H1 (cell line): ENCODE data around the gene LTN1. TPM values are rescaled to one million over a fixed set of nuclear protein-coding genes. Genes with fewer than 3 reads are reported as not detected.
A peak's percentile ranks its signal among the peaks of the same experiment; 100 is the strongest.

ENCODE experiments used
- CTCF ChIA-PET: fragments of 300-600 bp; sonication (Branson Sonifier 250); formaldehyde crosslinking; loops from one replicate; lab custom pipeline; 2021; ENCODE audit not compliant: partially characterized antibody; lab: Charles Lee
- POLR2A ChIA-PET: fragments of 300-600 bp; sonication (Branson Sonifier 250); formaldehyde crosslinking; loops from one replicate; lab custom pipeline; 2021; ENCODE audit warnings: inconsistent platforms; ENCODE audit not compliant: partially characterized antibody; lab: Charles Lee
- DNase-seq, 2 experiments: peaks; one replicate each; pipeline versions ENCODE4 v3.0.0 to v3.0.0-alpha.2; 2010 to 2022; ENCODE audit warnings: low spot score in 2 of 2, low read depth in 1 of 2, mixed read lengths in 1 of 2
- FAIRE-seq: peaks from 2 replicates; lab custom pipeline; 2011; peaks lifted over from hg19 to GRCh38; lab: Jason Lieb, UNC
- H2AFZ ChIP-seq: 2 replicates; pipeline ENCODE4 v1.8.1; 2012; ENCODE audit warnings: low read length, inconsistent platforms
- H2AK5ac ChIP-seq: 2 replicates; pipeline ENCODE4 v1.6.1; 2013; ENCODE audit warnings: low read depth, low read length
- H2BK120ac ChIP-seq: replicated peaks from 2 replicates; pipeline ENCODE3; 2013; ENCODE audit warnings: low read depth, low read length, inconsistent platforms
- H2BK12ac ChIP-seq: 2 replicates; pipeline ENCODE4 v1.6.1; 2013; ENCODE audit warnings: low read depth, low read length
- H2BK15ac ChIP-seq: 2 replicates; pipeline ENCODE4 v1.6.1; 2013; ENCODE audit warnings: low read length
- H2BK20ac ChIP-seq: 2 replicates; pipeline ENCODE4 v1.6.1; 2013; ENCODE audit warnings: low read length
- H2BK5ac ChIP-seq: 2 replicates; pipeline ENCODE4 v1.6.1; 2013; ENCODE audit warnings: low read depth, low read length
- H3K14ac ChIP-seq: 2 replicates; pipeline ENCODE4 v1.6.1; 2013; ENCODE audit warnings: inconsistent platforms; ENCODE audit not compliant: insufficient read length
- H3K18ac ChIP-seq: 2 replicates; pipeline ENCODE4 v1.6.1; 2013; ENCODE audit warnings: low read length; ENCODE audit errors: extremely low read depth
- H3K23ac ChIP-seq: 2 replicates; pipeline ENCODE4 v1.6.1; 2013; ENCODE audit warnings: inconsistent platforms; ENCODE audit not compliant: insufficient read length
- H3K23me2 ChIP-seq: 2 replicates; pipeline ENCODE4 v1.6.1; 2013; ENCODE audit warnings: low read depth, low read length
- H3K27ac ChIP-seq: 2 replicates; pipeline ENCODE4 v1.6.1; 2011; ENCODE audit warnings: low read depth, low read length, inconsistent platforms
- H3K27me3 ChIP-seq, 4 experiments: replicated peaks in 1 of 4; 1 replicate in 1 of 4; 2 replicates in 3 of 4; pipeline versions ENCODE4 v1.6.1 to v1.8.1; 2011 to 2013; ENCODE audit warnings: low read length in 3 of 4, mild to moderate bottlenecking in 3 of 4, inconsistent platforms in 2 of 4, mixed read lengths in 2 of 4, moderate library complexity in 1 of 4; ENCODE audit not compliant: control insufficient read depth in 3 of 4, insufficient read depth in 3 of 4; ENCODE audit errors: extremely low read depth in 1 of 4
- H3K36me3 ChIP-seq, 4 experiments: 2 replicates each; pipeline versions ENCODE4 v1.6.1 to v1.8.1; 2011 to 2013; ENCODE audit warnings: mild to moderate bottlenecking in 4 of 4, low read length in 3 of 4, moderate library complexity in 2 of 4, control low read depth in 1 of 4, inconsistent platforms in 1 of 4; ENCODE audit not compliant: insufficient read depth in 4 of 4, control insufficient read depth in 2 of 4
- H3K4ac ChIP-seq: replicated peaks from 2 replicates; pipeline ENCODE3; 2013; ENCODE audit warnings: low read length, low read depth, mixed read lengths, inconsistent platforms; ENCODE audit not compliant: insufficient read length
- H3K4me1 ChIP-seq, 4 experiments: replicated peaks in 1 of 4; 1 replicate in 1 of 4; 2 replicates in 3 of 4; pipeline versions ENCODE4 v1.6.1 to v1.8.1; 2011 to 2013; ENCODE audit warnings: low read length in 3 of 4, inconsistent platforms in 2 of 4, mixed read lengths in 1 of 4; ENCODE audit not compliant: insufficient read depth in 4 of 4, control insufficient read depth in 3 of 4
- H3K4me2 ChIP-seq, 2 experiments: 2 replicates each; pipeline versions ENCODE4 v1.6.1 to v1.8.1; 2011 to 2013; ENCODE audit warnings: low read depth in 2 of 2, low read length in 2 of 2, control low read depth in 1 of 2, inconsistent platforms in 1 of 2, mild to moderate bottlenecking in 1 of 2; ENCODE audit not compliant: insufficient read depth in 1 of 2
- H3K4me3 ChIP-seq, 4 experiments: fragments of 200-600, 300-600 bp in 1 of 4; sonication (generic), shearing (Covaris generic), sonication (Bioruptor Twin) in 1 of 4; 2 replicates each; pipeline versions ENCODE4 v1.5.1 to v1.8.1; 2011 to 2016; ENCODE audit warnings: low read length in 4 of 4, low read depth in 3 of 4, control low read depth in 2 of 4, inconsistent platforms in 2 of 4, mild to moderate bottlenecking in 2 of 4, mixed read lengths in 1 of 4, moderate library complexity in 1 of 4; ENCODE audit not compliant: insufficient read depth in 2 of 4; ENCODE audit errors: extremely low read depth in 1 of 4
- H3K56ac ChIP-seq: replicated peaks from 2 replicates; pipeline ENCODE3; 2013; ENCODE audit warnings: low read depth, mild to moderate bottlenecking, mixed read lengths, low read length, inconsistent platforms; ENCODE audit not compliant: insufficient read length
- H3K79me1 ChIP-seq: 2 replicates; pipeline ENCODE4 v1.6.1; 2013; ENCODE audit warnings: low read depth, low read length, control low read depth
- H3K79me2 ChIP-seq, 2 experiments: 2 replicates each; pipeline versions ENCODE4 v1.6.1 to v1.8.1; 2012 to 2013; ENCODE audit warnings: low read length in 2 of 2, mild to moderate bottlenecking in 2 of 2, inconsistent platforms in 1 of 2; ENCODE audit not compliant: insufficient read depth in 2 of 2, control insufficient read depth in 1 of 2
- H3K9ac ChIP-seq, 4 experiments: replicated peaks in 1 of 4; 1 replicate in 1 of 4; 2 replicates in 3 of 4; pipeline versions ENCODE4 v1.6.1 to v1.8.1; 2011 to 2013; ENCODE audit warnings: low read depth in 3 of 4, low read length in 3 of 4, control low read depth in 2 of 4, mild to moderate bottlenecking in 2 of 4, moderate library complexity in 2 of 4, inconsistent platforms in 1 of 4; ENCODE audit errors: extremely low read depth in 1 of 4
- H3K9me3 ChIP-seq, 2 experiments: 2 replicates each; pipeline versions ENCODE4 v1.6.1 to v1.8.1; 2012 to 2013; ENCODE audit warnings: mild to moderate bottlenecking in 2 of 2, moderate library complexity in 2 of 2, control low read depth in 1 of 2, inconsistent platforms in 1 of 2, low read depth in 1 of 2, low read length in 1 of 2, mixed read lengths in 1 of 2; ENCODE audit not compliant: insufficient read depth in 2 of 2
- H4K20me1 ChIP-seq, 2 experiments: replicated peaks in 1 of 2; 2 replicates each; pipeline versions ENCODE3 to v1.8.1; 2011 to 2013; ENCODE audit warnings: inconsistent platforms in 2 of 2, low read length in 2 of 2, mild to moderate bottlenecking in 1 of 2; ENCODE audit not compliant: insufficient read depth in 2 of 2, control insufficient read depth in 1 of 2
- H4K5ac ChIP-seq: 2 replicates; pipeline ENCODE4 v1.6.1; 2013; ENCODE audit warnings: low read length, low read depth, mixed read lengths, inconsistent platforms; ENCODE audit not compliant: insufficient read length
- H4K8ac ChIP-seq: 2 replicates; pipeline ENCODE4 v1.8.0; 2013; ENCODE audit warnings: mild to moderate bottlenecking, moderate library complexity, low read length, inconsistent platforms; ENCODE audit not compliant: insufficient read depth; ENCODE audit errors: extremely low read depth
- H4K91ac ChIP-seq: replicated peaks from 2 replicates; pipeline ENCODE3; 2013; ENCODE audit warnings: low read length, mixed read lengths, inconsistent platforms; ENCODE audit not compliant: insufficient read length
- HDAC6 ChIP-seq: IDR thresholded peaks from one replicate; pipeline ENCODE4 v1.7.1; 2012; ENCODE audit warnings: low read depth, mild to moderate bottlenecking, inconsistent platforms, low read length, moderate library complexity
- NRF1 ChIP-seq: IDR thresholded peaks from 2 replicates; pipeline ENCODE4 v1.6.1; 2011; ENCODE audit warnings: mild to moderate bottlenecking, low read depth, low read length, improper control_type of control experiment
- WGBS, 2 experiments: shearing (Covaris generic) in 1 of 2; methylation state at CpG; one replicate each; pipeline versions ENCODE4 v1.1.6 to v1.1.7; 2013 to 2015; ENCODE audit warnings: low lambda C conversion rate in 2 of 2, mixed read lengths in 2 of 2, inconsistent platforms in 1 of 2, low coverage in 1 of 2, missing lambda C conversion rate in 1 of 2; ENCODE audit not compliant: insufficient replicate concordance in 2 of 2, insufficient coverage in 1 of 2, insufficient read length in 1 of 2; ENCODE audit errors: extremely low coverage in 1 of 2, missing lambda C conversion rate in 1 of 2; 5-methylcytosine and 5-hydroxymethylcytosine counted together
- long read RNA-seq, 2 experiments: library from RNA in 1 of 2; library from capped mRNA in 1 of 2; stranded (forward); transcript quantifications; one replicate each; pipeline ENCODE4 v2.0.0, GENCODE V29; 2021; ENCODE audit warnings: inconsistent platforms in 1 of 2
- polyA minus RNA-seq, 3 experiments: library from RNA; depleted of rRNA, polyadenylated mRNA; stranded (reverse); fragments of >200 nt; gene quantifications; 1 replicate in 2 of 3; 2 replicates in 1 of 3; pipeline ENCODE4 v1.2.3, GENCODE V29; 2011
- polyA plus RNA-seq, 7 experiments: library from polyadenylated mRNA; depleted of rRNA in 3 of 7; stranded (reverse) in 5 of 7; unstranded in 2 of 7; fragments of >200 nt in 5 of 7; fragments of 200-250 nt in 2 of 7; gene quantifications; 1 replicate in 5 of 7; 2 replicates in 1 of 7; 4 replicates in 1 of 7; pipeline versions ENCODE4 v1.2.1 to v1.2.3, GENCODE V29; 2011 to 2013; ENCODE audit warnings: missing spikeins in 2 of 7, mixed read lengths in 2 of 7
- total RNA-seq: library from RNA; stranded (reverse); fragmentation: NEBNext Ultra II Directional; extraction: Animal tissue kit (Norgen Biotek cat#: 25700); gene quantifications from 2 replicates; pipeline ENCODE4 v1.2.1, GENCODE V29; 2021

The LTN1 gene, protein sequence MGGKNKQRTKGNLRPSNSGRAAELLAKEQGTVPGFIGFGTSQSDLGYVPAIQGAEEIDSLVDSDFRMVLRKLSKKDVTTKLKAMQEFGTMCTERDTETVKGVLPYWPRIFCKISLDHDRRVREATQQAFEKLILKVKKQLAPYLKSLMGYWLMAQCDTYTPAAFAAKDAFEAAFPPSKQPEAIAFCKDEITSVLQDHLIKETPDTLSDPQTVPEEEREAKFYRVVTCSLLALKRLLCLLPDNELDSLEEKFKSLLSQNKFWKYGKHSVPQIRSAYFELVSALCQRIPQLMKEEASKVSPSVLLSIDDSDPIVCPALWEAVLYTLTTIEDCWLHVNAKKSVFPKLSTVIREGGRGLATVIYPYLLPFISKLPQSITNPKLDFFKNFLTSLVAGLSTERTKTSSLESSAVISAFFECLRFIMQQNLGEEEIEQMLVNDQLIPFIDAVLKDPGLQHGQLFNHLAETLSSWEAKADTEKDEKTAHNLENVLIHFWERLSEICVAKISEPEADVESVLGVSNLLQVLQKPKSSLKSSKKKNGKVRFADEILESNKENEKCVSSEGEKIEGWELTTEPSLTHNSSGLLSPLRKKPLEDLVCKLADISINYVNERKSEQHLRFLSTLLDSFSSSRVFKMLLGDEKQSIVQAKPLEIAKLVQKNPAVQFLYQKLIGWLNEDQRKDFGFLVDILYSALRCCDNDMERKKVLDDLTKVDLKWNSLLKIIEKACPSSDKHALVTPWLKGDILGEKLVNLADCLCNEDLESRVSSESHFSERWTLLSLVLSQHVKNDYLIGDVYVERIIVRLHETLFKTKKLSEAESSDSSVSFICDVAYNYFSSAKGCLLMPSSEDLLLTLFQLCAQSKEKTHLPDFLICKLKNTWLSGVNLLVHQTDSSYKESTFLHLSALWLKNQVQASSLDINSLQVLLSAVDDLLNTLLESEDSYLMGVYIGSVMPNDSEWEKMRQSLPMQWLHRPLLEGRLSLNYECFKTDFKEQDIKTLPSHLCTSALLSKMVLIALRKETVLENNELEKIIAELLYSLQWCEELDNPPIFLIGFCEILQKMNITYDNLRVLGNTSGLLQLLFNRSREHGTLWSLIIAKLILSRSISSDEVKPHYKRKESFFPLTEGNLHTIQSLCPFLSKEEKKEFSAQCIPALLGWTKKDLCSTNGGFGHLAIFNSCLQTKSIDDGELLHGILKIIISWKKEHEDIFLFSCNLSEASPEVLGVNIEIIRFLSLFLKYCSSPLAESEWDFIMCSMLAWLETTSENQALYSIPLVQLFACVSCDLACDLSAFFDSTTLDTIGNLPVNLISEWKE (N-terminal part only)
- 21.5 and 23.5 TPM in 2 replicates for total RNA-seq
- polyA plus RNA-seq (2011; rRNA removed): 2.6 and 3.2 TPM in 2 replicates
- 4.4 TPM for polyA plus RNA-seq (2011; cell fraction: cytosol; rRNA removed)
- polyA plus RNA-seq (2011; cell fraction: nucleus; rRNA removed): 4.4 TPM
- 4.5 to 10.6 TPM (median 6.3 TPM) in 4 replicates for polyA plus RNA-seq (2012, experiment 1 of 2)
- 0.43 TPM for polyA plus RNA-seq (2012, experiment 2 of 2)
- polyA plus RNA-seq (2013, experiment 1 of 2): 11.4 TPM
- 10.8 TPM for polyA plus RNA-seq (2013, experiment 2 of 2)
- polyA minus RNA-seq (2011; rRNA and poly(A)+ RNA removed): 27.9 and 49.5 TPM in 2 replicates
- polyA minus RNA-seq (2011; cell fraction: cytosol; rRNA and poly(A)+ RNA removed): 14.1 TPM
- polyA minus RNA-seq (2011; cell fraction: nucleus; rRNA and poly(A)+ RNA removed): 29.7 TPM
- long read RNA-seq, experiment 1, partial matches to known transcripts: 16 of 20 reads
- long read RNA-seq, experiment 1, other reads (novel, unspliced or antisense): 4 of 20 reads
- long read RNA-seq, experiment 2, partial matches to known transcripts: 11 of 15 reads
- long read RNA-seq, experiment 2, other reads (novel, unspliced or antisense): 4 of 15 reads

DNA sequence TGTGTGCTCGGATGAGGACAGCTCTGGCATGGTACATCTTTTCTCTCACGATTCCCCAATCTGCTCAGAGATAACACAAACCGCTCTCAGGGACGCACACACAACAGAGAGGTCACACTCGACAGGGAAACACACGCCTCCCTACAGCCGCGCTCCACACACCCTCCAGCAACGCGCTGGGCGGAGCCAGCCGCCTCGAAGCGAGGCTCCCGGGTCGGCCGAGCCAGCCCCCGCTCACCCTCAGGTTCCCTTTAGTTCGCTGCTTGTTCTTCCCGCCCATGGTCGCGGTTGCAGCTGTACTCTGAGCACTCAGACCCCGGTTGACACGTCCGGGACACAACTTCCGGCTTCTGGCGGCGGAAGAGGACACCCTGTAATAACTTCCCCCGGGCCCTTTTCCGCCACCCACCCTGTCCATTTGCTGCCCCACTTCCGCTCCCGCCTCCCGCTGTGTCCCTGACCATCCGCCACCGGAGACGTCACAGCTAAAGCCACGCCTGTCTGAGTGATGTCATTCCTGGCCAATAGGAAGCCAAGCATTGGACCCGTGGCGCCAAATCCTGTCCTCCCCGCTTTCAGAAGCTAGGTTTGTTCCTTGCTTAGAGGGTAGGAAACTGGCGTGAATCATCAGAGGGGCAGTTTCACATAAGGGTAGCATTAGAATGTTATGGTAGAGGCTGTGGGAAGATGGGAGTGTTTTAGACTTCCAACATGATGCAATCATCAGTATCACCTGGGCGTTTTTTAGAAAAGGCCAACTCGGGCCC is at the start of gene LTN1:
TSS of gene LTN1 (minus strand) at position 352 of the 767 bp plus-strand sequence. CDS start at position 280, 72 bp downstream.
- Histone ChIP-seq H3K23ac (no peak within 1 kb of the TSS), H4K8ac (peak within 1 kb of the TSS; percentile 98), H3K27ac (peak within 1 kb of the TSS; percentile 81), H2AFZ (peak within 1 kb of the TSS; percentile 80), H2BK20ac (no peak within 1 kb of the TSS), H3K27me3 (no peaks in the 10 kb centered on the region), H3K79me2 (peaks cover 0 to 39% of the 10 kb centered on the region in 2 experiments; a peak in 3 of 4 replicates), H2AK5ac (0 out of 2 replicates have a peak within 1 kb of the TSS, but pooled peaks have one; percentile 60), H4K20me1 (no peaks in the 10 kb centered on the region), H3K4me2 (peak within 1 kb of the TSS; percentile 84 to 87), H3K4ac (no peak within 1 kb of the TSS), H2BK120ac (no peak within 1 kb of the TSS), H3K36me3 (no peaks in the 10 kb centered on the region), H3K4me1 (peaks cover 0 to 4% (median 1%) of the 10 kb centered on the region in 4 experiments; a peak in 3 of 7 replicates), H3K9ac (peak within 1 kb of the TSS; percentile 72 to 94 (median 84)), H2BK12ac (peak within 1 kb of the TSS; percentile 43; the same call in 1 of the 2 replicates), H3K56ac (no peak within 1 kb of the TSS), H4K5ac (peak within 1 kb of the TSS; percentile 10), H2BK15ac (no peak within 1 kb of the TSS), H4K91ac (no peak within 1 kb of the TSS), H3K18ac (no peak within 1 kb of the TSS), H3K23me2 (peaks cover 7% of the 10 kb centered on the region; the same call in 1 of the 2 replicates), H3K14ac (no peak within 1 kb of the TSS), H3K9me3 (no peaks in the 10 kb centered on the region), H3K4me3 (peak within 1 kb of the TSS; percentile 86 to 98 (median 94)), H2BK5ac (peak within 1 kb of the TSS; percentile 80), H3K79me1 (peaks cover 5% of the 10 kb centered on the region)
- POLR2A ChIA-PET: interaction anchor here (0.7 to 3.2 kb wide), 6 partner anchors 8 to 80 kb away, joined by 4 to 28 read pairs (median 7); partner anchors contain the start of gene USP16
- FAIRE-seq (peak; percentile 52), DNase-seq (peak; percentile 96 to 97)
- 3% methylated on average over 43 of the region's 43 CpGs; no CpG with 5 or more reads in 1 of the 2 experiments for WGBS, 2 experiments
- CTCF ChIA-PET: interaction anchor here (0.6 to 0.9 kb wide), 2 partner anchors 82 to 97 kb away, joined by 3 to 5 read pairs; no protein-coding TSS in a partner anchor
- TF ChIP-seq HDAC6: no peak
- TF ChIP-seq NRF1: no peak
